Measurements from ENCODE around the gene NBEA.
"Not testable (repeated sequence)": the region's sequence is repeated elsewhere in the genome, so short reads cannot be mapped to it uniquely, and the experiment has no call there.

NBEA gene

GRCh38 chr13:34951528-34951927 is 9.5 kb downstream of the NBEA start:
- DNase-seq (ENCODE audit: low spot score), result no peak
- no peak for TF ChIP-seq CTCF (IDR thresholded peaks at IDR 0.05; ENCODE audit: extremely low read depth, missing control alignments)

GRCh38 chr13:34959489-34959888 is 17.4 kb downstream of the NBEA start:
- no peak for TF ChIP-seq CTCF (IDR thresholded peaks at IDR 0.05; ENCODE audit: extremely low read depth, missing control alignments)
- no peak for DNase-seq (ENCODE audit: low spot score)

- no peak for DNase-seq (ENCODE audit: low spot score)
- no peak for TF ChIP-seq CTCF (IDR thresholded peaks at IDR 0.05; ENCODE audit: extremely low read depth, missing control alignments)
These were observed 22.5 kb downstream of the NBEA start for GRCh38 chr13:34964558-34964957.

- no peak for TF ChIP-seq CTCF (IDR thresholded peaks at IDR 0.05; ENCODE audit: extremely low read depth, missing control alignments)
- no peak for DNase-seq (ENCODE audit: low spot score)
These were observed 25.9 kb downstream of the NBEA start for GRCh38 chr13:34967851-34968562.

- DNase-seq (ENCODE audit: low spot score), result not testable (repeated sequence)
These were observed 27.5 kb downstream of the NBEA start for GRCh38 chr13:34969539-34969938.

- TF ChIP-seq CTCF (IDR thresholded peaks at IDR 0.05; ENCODE audit: extremely low read depth, missing control alignments), result no peak
- no peak for DNase-seq (ENCODE audit: low spot score)
These were observed 28.9 kb downstream of the NBEA start for GRCh38 chr13:34970961-34971360.

- no peak for DNase-seq (ENCODE audit: low spot score)
- no peak for TF ChIP-seq CTCF (IDR thresholded peaks at IDR 0.05; ENCODE audit: extremely low read depth, missing control alignments)
These were observed 29.4 kb downstream of the NBEA start for GRCh38 chr13:34971473-34971872.

GRCh38 chr13:34985199-34985598 is 43.1 kb downstream of the NBEA start:
- DNase-seq (ENCODE audit: low spot score), result not testable (repeated sequence)

All from GM20000 (cell line).